T-helper 2 cell (primary cell): ENCODE data around the gene SAAL1.

ENCODE experiments used
- DNase-seq, 5 experiments: peaks; one replicate each; pipeline versions ENCODE4 v3.0.0 to v3.0.0-alpha.2; 2012 to 2022

The SAAL1 gene

GRCh38 chr11:18080451-18080850 is 25.4 kb downstream of the SAAL1 start:
- no peak for DNase-seq

GRCh38 chr11:18078909-18079308 is 27.0 kb downstream of the SAAL1 start:
- DNase-seq, result no peak

DNA sequence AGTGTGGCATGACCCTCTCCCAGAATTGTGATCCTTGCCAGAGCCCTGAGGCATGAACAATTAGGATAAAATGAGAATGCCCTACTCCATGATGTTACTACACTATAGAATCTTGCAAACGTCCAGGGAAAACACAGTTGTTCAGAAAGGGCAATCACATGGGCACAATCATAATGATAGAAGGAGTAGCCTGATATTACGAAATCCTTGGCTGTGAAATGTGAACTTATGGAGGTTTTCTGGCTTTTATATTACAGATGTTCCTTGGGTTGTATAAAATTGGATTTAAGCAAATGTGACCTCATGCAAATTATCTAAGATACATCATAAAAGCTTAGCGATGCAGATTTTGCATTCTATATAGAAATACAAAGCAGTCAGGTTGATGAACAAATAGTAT is 30.4 kb downstream of the SAAL1 start:
- no peak for DNase-seq

DNA sequence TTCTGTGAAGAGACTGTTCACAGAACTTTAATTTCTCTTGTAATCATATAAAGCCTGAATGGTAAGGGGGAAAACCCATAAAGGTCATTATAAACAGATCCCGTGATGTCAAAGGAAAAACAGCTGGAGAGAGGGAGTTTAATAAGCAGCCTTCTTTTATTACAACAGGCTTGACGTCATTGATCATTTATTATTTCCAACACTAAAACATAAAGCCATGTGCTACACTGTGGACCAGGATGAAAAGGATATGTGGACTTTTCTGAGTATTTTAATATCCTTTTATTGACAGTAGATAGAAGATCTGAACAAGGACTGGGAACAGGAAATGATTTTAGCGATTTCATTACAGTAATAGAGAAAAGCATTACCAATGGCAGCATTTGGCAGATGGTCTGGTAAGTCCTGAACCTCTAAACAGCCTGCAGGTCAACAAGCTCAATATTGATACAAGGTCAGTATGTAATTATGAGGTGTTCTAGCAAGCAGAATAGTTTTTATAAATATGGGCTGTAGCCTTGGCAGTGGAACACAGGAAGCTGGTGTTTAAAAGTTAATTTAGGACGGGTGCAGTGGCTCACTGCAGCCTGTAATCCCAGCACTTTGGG is 34.7 kb downstream of the SAAL1 start:
- DNase-seq, result no peak

- DNase-seq, result no peak
Observed at GRCh38 chr11:18067372-18067771, 38.5 kb downstream of the SAAL1 start.

GRCh38 chr11:18066626-18067025 is 39.3 kb downstream of the SAAL1 start:
- DNase-seq, result no peak

- DNase-seq, result no peak
Observed at GRCh38 chr11:18065572-18065971, 40.3 kb downstream of the SAAL1 start.

DNA sequence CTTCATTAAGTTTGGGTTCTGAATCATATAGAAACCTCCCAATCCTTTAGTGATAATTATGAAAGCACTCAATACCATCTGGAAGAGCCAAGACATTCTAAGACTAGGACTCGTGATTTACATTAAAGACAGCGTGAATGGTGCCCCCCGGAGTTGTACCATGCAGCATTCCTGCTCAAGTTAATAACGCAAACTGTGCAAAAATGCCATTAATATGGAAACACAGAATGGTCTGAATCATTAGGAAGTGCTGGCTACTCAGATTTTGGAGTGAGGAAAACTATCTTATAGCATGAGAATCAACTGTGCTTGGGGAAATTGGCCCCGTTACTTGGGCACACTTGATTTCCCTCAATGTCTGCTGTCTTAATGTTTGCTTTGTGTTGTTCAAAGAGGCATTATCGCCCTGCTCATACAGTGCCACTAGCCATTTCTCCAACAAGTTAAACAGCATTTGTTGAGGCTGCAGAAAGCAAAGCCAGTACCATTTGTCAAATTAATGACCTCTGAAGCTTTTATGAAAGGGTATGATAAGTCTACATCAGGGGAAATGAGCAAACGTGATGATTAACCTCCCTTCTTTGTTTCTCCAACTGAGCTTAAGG is 41.3 kb downstream of the SAAL1 start:
- no peak for DNase-seq

DNA sequence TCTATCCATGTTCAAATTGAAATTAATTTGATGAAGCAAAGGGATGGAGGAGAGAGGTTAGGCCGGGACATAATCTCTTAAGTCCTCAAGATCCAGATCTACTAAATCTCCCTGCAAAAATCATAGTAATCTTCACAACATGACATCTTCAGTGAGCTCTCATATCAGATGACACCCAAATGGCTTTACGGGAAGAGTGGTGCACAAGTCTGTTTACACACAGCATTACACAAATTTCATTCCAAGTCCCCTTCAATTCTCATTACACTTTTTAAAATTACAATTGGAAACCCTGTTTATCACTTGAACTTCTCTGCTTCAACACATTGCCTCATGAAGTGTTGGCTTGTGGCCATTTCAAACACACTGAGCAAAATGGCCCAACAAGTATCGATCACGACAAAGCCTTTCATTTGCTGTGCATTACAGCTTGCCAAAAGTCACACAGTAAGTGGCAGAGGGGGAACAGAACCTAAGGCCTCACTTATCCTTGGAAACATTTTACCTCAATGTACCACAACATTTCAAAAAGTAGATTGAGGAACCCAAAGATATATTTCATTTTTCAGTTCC is 41.9 kb downstream of the SAAL1 start:
- no peak for DNase-seq

DNA sequence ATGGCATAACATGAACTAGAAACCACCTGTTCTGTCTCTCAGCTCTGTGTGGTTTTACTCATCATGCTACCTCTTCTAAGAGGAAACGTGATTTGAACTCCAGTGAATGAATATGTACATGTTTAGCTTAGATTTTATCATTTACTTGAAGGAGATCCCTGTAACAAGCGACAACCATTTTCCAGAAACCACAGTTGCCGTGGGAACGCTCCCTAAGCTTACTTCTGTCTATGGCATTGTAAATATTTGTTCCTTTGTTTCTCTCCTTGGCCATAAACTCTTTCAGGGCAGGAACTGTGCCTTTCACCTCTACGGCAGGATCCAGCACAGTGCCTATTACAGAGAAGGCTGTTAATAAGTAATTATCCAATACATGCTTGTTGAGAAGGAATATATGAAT is 42.8 kb downstream of the SAAL1 start:
- DNase-seq, result peak in 1 of 5 experiments; percentile 10

- DNase-seq, result no peak
Observed at GRCh38 chr11:18061351-18061750, 44.5 kb downstream of the SAAL1 start.

DNA sequence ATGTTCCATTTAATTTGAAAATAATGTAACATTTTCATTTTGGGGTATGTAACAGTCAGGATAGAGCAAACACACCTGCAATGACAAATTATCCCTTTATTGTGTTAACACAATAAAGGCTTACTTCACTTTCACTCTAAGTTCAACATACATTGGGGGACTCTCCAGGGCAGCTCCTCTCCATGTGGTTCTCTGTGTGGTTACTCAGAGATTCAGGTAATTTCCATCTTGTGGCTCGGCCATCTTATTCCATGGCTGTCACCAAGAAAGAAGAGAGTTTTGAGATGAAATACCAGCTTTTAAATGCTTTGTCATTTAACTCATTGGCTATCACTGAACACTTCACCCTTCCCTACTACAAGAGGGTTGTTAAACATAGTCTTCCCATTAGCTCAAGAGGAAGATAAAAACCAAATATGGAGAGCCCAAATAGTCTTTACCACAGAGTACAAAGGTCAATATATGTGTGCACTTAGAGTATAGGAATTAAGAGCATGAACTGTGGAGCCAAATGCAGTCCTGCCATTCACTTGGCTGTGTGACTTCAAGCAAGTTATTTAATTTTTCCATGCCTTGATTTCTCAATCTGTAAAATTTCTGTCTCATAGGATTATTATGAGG is 49.2 kb downstream of the SAAL1 start:
- DNase-seq, result no peak

GRCh38 chr11:18054511-18055103 is 51.3 kb downstream of the SAAL1 start:
- DNase-seq, result no peak

DNA sequence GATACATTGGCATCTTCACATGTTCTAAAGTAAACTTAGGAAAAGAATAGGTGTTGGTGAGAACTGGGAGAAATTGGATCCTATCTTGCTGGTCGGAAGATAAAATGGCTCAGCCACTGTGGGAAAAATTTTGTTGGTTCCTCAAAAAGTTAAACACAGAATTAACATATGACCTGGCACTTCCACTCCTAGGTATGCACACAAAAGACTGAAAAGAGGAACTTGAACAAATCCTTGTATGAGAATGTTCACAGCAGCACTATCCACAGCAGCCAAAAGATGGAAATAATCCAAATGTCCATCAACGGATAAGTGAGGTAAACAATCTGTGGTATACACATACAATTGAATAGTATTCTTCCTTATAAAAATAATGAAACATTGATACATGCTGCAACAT is 55.0 kb downstream of the SAAL1 start:
- no peak for DNase-seq

GRCh38 chr11:18046116-18046777 is 59.6 kb downstream of the SAAL1 start, which contains the start of gene TPH1:
Gene TPH1, minus strand, starts transcription at chr11:18046269. Its CDS starts 5,507 bp downstream, at chr11:18040762.
- DNase-seq, result no peak

DNA sequence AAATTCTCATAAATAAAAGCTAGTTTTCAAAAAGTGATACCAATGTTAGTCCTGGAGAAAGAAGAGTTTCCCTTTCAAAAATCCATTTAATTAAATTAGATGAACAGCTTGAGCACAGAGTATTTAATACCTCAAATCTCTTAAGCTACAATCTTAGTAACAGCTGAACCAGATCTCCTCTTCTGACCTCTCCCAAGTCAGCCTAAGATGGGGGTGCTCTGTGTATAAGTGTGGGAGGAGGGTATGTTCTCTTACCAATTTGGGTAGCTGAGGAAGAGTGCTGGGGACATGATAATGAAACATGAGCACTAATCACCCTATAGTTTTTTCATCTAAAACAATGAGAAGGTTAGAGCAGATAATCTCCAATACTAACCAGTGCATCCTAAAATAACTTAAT is 69.4 kb downstream of the SAAL1 start:
- DNase-seq, result no peak
